ENCODE results near the gene BCL11B. TPM values are rescaled to one million over a fixed set of nuclear protein-coding genes. Genes with fewer than 3 reads are reported as not detected.

BCL11B gene
- total RNA-seq, 1 donor from 2014 or later: under 0.01 TPM

DNA sequence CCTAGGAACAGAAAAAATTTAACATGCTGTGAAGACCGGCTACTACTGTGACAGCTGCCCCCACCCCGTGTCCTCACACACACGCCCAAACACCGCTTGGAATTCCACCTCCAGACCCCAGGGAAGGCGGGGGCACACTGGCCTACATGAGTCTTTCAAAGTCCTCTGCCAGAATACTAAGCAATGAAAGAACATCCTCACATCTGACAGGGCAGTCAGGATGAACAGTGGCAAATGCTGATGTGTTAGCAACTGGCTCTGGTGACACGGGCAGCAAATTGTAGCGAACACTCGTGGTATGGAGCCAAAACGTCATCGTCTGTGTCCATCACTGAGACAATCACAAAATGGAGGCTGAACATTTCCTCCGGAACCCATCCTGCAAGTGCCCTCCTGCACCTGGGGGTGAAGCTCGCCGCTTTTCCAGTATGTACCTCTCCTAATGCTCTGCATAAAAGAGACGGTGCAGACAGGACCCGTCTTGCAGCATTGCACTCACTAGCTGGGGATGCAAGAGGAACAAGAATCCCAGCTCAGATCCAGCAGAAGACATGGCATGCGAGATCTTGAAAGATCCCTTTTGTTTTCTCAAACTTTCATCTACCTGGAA is 94.8 kb downstream of the BCL11B start:
- no peak for DNase-seq

DNA sequence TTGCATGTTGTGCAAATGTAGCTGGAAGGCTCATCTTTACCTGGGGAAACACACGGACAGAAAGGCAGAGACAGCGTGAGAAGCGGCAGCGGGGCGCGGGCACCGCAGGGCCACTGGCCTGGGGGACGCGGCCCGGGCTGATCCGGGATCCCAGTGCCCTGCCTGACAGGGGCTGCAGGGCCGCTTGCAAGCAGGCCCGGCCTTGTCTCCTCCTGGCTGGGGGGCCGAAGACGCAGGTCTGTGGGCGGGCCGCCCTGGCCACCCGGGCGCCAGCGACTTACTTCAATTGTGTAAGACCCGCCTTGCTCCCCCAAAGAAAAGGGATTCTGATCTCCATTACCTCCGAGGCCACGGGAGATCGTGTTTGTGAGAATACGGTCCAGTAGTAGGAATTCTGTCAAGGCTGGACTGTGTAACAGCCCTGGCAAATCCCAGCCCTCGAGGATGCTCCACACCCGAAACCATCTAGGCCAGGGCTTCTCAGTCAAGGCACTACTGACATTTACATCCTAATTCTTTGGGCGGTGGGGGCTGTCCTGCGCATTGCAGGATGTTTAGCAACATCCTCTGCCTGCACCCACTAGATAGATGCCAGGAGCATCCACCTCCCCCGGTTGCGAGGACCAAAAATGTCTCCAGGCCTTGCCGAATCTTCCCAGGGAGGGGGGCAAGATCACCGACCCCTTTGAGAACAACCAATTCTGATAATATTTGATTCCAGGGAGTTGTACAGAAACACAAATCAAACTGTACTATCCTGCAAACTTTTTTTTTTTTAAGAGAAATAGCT is 95.6 kb downstream of the BCL11B start:
- DNase-seq: no peak

DNA sequence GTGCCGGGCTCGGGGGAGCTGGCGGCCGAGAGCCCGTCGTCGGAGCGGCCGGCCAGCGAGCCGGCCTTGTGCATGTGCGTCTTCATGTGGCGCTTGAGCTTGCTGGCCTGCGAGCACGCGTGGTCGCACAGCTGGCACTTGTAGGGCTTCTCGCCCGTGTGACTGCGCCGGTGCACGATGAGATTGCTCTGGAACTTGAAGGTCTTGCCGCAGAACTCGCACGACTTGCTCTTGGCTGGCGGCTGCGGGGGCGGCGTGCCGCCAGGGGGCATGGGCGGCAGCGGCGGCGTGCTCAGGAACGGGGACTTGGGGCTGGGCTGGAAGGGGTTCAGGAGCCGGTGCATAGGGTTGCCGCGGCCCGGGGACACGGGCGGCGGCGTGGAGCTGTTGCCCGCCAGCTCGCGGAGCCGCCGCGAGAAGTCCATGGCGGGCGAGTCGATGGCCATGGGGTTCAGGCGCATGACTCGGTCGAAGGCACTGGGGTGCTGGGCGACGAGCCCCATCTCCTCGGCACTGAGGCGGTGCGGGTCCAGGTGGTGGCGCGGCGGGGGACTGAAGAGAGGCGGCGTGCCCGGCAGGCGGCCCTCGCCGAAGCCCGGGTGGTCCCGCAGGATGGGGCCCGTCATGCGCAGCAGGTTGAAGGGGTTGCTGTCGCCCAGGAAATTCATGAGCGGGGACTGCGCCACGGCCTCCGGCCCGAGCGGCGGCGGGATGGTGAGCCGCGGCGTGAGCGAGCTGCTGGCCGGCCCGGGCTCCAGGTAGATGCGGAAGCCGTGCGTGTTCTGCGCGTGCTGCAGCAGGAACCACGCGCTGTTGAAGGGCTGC is 96.5 kb downstream of the BCL11B start:
- no peak for DNase-seq

DNA sequence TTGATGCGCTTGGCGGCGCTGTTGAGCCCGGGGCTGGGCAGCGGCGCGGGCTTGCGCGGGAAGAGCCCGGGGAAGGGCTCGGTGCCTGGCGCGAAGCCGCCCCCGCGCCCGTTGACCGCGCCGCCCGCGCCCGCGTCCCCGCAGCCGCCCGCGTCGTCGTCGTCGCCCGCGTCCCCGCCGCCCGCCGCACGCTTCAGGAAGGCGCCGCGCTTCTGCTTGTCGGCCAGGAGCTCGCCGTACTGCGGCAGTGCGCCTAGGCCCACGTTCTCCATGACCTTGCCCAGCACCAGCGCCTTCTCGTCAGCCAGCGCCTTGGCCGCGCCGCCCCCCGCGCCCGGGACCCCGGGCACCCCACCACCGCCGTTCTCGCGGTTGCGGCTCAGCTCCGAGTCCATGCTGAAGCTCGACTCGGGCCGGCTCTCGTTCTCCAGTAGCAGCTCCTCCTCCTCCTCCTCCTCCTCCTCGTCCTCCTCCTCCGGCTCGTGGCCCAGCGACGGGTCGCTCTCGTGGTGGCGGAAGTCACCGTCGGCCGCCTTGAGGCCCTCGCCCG is 97.2 kb downstream of the BCL11B start:
- no peak for DNase-seq

DNA sequence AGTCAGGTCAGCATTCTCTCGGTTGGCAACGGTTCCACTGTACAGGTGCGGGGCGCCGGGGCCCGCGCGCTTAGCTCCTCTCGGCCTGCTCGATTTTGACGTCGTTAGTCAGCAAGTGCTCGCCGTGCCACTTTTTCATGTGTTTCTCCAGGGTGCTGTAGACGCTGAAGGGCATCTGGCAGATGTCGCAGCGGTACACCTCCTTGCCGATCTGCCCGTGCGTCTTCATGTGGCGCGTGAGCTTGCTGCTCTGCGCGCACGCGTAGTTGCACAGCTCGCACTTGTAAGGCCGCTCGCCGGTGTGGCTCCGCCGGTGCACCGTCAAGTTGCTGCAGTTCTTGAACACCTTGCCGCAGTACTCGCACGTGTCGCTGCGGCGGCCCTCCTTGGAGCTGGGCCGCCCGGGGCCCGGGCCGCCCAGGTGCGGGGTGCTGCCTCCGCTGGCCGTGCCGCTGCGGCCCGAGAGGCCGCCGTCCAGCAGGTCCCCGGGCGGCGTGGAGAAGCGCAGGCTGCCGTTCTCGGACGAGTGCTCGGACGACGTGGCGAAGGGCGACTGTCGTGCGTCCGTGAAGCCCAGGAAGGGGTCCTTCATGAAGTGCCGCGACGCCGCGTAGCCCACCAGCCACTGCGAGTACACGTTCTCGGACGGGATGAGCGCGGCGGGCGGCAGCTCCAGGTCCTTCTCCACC is 97.8 kb downstream of the BCL11B start:
- DNase-seq: no peak

DNA sequence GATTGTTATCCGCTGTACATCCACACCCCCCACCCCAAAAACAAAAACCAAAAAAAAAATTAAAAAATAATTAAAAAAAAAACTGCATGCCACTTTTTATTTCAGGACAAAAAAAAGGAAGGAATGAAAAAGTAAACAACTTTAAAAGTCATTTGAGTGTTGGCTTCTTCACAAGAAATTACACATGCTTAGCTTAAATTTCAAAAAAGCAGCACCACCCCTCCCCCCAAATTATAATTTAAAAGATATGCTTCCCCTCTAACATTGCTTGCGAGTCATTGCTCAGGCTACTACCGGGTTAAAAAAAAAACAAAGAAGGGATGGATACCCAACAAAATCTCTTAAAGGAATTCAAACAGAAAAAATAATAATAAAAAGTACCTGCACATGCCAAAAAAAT is 98.5 kb downstream of the BCL11B start:
- no peak for DNase-seq

DNA sequence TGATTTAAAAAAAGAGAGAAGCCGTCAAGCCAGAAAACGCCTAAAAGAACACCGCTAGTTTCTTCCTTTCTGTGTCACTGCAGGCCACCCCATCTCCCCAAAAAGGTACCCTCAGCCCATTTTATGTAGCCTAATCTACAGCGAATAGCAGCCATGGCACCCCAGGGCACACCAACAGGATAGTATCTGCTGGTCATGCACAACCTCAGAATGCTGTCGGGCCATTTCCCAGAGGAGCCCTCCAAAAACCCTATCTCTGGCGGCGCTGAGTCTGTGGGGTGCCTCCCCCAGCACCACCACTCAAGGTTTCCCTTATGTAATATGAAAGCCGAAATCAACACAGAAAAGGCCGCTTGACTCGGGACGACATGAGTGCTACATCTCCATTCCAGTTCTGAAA is 98.9 kb downstream of the BCL11B start:
- no peak for DNase-seq

DNA sequence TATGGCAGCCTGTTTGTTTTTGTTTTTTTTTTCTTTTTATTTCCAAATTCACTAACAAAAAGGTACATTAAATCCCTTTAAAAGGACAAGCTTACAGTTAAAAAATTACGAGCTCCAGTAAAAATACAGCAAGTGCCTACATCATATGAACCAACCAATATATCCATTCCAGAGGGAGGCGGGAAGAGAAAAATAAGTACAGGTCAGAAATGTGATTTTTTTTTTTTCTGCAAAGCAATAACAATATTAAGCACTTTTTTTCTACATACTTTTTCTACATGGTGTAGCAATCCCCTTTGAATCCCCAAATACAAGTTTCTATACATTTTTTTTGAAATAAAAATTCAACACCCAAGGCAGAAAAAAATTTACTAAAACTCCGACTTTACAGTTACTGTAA is 100.6 kb downstream of the BCL11B start:
- DNase-seq: no peak

DNA sequence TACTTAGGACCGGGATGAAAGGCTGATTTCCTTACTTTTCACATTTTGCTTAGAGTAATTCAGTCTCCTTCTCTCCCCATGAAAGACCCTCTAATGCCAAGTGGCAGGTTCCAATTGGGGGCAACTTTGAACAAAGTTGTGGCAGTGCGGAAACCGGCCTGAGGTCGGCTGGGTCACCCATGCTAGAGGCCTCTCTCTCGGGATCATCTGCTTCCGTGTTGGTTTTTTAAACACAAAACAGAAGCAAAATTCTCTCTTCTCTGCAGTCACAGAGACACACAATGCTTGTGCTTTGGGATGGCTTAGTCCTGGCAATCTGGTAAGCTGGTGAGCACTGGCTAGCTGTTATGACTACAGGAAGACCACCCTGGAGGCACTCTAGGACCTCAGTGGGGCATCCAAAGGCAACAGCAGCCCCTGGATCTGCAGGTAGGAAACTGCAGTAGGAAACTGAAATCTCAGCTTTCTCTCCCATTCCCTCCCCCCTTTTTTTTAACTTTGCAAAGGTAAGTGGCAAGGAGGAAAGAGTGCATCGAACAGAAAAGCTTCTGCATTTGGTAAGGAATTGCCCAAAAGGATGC is 102.1 kb downstream of the BCL11B start:
- no peak for DNase-seq

DNA sequence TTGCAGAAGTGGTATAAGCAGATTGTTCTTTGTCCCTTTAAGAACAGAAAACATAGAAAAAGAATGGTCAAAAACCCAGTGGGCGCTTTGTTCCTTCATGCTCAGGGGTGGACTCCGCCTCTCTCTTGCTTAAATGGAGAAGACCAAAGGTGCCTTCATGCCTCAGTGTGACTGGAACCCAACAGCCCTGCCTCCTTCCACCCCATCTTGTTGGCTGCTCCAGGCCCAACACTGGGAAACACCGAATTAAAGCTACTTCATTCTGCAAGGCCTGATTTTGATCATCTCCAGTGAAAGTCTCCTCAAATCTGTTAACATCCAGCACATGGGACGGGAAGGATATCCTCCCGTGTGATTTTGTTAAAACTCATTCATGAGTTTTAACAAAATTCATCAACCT is 103.7 kb downstream of the BCL11B start:
- DNase-seq: no peak

DNA sequence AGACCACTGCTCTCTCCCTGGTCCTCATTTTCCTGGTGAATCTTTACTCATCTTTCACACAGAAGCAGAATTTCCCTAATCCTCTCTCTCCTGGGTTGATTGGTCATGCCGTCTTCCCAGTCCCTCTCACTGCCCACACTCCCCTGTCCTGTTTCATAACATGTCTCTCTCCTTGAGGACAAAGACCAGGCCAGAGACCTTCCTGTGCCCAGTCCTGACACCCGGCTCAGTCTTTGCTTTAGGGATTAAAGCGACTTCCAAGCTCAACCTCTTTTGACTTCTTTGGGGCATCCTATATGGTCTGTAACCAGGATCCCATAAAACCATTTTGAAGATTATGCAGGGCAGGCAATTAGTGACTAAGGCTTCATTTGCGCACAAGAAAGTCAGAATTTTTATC is 105.5 kb downstream of the BCL11B start:
- no peak for DNase-seq

DNA sequence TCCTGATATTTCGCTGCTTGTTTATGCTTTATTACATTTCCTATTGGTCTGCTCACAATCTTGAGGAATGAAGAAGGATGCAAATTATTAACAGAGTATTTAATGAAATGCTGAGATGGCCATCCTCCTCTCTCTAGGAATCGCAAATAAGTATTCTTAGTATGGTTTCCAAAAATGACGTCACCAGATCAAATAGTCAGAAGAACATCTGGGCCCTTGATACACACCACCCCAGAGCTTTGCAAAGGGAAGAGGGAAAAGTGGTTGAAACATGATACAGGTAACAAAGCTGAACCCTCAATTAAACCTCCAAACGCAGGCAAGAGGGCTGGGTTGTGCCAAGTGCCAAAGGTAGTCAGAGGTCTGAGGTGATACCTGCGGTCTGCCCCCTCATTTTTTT is 107.3 kb downstream of the BCL11B start:
- no peak for DNase-seq

DNA sequence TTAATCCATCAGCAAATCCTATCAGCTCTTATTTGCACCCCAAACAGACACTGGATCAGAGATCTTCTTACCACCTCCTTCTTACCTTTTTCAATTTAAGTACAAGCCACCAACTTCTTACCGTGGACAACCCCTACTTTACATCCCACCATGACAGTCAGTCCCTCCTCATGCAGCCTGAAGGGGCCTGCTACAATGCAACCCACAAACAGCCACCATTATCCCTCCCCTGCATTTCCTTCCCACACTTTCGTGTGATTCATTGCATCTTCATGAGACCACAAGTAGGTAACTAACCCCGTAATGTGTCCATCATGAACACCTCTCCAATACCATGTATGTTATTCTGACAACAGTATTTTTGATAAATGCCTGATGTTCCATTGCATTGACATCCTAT is 108.6 kb downstream of the BCL11B start:
- no peak for DNase-seq

DNA sequence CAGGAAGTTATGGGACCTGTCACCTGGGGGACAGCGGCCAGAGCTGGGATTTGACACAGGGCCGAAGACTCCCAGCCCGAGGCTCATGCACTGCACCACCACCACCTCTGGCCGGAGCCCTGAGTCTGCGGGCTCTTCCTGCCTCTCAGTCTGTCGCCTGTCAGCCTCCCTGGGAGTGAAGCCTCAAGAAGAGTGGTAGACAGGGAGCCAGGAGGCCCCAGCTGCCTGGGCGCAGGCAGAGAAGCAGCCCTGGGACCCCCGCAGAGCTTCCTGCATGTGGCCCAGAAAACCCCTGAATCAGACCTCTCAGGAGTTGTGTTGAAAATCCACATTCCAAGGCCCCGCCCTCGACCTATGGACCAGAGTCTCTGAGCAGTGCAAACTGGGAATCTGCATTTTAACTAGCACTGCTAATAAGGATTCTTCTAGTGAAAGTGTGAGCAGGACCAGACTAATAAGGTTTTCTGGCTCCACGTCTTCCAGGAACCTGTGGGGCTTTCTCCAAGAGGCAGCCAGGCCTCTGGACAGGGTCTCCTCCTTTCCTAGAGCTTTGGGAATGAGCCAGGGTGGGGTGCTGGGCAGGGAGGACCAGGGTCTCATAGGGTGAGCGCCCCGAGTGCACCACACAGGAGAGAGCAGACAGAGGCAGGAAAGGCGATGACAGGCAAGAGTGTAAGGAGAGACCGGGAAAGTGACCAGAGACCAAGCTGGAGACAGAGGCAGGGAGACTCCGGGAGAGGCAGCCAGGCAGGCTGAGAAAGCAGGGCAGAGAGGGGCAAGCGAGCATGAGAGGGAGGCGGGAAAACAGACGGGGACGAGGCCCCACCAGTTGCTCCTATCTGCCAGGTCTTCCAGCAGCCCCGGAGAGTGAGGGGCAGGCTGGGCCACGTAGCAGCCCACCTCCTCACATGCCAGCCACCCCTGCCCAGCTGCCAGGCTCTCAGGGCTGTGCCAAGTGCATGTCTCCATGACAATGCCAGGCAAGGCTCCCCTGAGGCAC is 112.4 kb downstream of the BCL11B start:
- no peak for DNase-seq

DNA sequence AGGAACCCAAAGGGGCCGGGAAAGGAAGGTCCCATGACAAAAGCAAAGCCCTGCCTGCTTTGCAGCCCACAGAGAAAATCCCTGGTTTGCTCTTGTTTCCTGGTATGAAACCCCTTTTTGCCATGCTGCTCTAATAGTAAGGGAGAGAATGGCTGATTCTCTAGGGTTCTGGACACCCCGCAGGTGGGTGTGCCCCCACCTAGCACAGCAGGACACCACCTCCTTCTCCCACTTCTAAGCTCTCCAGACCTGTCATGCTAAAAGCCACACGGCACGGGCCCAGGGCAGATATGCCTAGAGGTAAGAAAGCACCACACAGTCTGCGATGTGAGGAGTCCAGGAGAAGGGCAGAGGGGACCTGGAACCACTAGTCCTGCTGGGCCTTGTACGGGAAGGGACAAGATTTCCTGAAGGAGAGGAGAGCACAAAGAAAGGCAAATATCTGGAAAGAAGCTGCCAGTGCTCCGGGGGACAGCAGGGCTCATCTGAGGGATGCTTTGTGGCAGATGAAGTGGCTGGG is 113.3 kb downstream of the BCL11B start:
- DNase-seq: no peak

DNA sequence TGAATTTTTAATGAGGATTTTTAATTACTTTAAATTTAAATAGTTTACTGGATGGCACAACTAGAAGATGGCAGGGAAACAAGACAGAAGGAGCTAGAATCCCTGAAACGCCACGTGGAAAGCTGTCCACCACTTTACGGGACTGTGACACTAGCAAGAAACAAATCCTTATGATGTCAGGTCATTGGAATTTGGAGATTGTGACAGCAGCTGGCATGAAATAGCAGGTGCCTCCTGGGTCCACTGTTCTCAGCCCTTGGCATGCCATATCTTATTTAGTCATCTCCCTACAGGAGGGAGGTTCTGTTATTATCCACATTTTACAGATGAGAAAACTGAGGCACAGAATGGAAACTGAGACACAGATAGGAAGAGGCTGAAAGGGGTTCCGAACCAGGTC is 113.8 kb downstream of the BCL11B start:
- no peak for DNase-seq

DNA sequence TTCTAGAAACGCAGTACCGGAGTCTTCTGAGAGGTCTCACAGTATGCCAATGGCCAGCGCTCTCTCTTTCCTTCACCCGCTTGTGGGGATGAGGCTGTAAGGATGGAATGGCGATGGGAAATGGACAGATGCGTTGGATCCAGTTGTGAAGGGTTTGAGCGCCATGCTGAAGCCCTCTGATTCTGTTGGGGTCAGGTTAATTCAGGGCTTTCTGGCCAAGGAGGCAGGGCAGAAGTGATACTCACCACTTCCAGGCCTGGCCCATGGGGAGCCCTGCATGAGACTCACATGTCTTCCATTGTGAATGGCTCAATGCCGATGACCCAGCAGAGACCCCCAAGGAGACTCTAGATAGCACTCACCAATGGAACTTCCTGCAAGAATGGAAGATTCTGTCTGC is 114.3 kb downstream of the BCL11B start:
- no peak for DNase-seq

DNA sequence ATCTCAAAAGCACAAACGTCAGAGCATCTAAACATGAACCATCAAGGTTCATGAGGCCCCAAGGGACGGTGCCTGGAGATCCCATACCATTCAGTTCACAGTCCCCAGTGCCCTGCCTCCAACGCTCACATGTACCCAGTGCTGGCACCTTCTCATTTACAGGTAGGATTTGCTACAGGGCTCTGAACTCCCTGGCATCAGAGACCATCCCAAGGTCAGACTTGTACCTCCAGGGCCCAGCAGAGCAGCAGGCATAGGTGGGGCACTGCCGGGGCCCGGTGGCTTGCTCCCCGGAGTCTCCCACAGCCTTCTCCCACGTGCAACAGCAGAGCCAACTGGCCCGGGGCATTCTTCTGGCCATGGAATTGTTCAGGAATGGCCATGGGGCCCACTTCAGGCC is 114.8 kb downstream of the BCL11B start:
- DNase-seq: no peak

DNA sequence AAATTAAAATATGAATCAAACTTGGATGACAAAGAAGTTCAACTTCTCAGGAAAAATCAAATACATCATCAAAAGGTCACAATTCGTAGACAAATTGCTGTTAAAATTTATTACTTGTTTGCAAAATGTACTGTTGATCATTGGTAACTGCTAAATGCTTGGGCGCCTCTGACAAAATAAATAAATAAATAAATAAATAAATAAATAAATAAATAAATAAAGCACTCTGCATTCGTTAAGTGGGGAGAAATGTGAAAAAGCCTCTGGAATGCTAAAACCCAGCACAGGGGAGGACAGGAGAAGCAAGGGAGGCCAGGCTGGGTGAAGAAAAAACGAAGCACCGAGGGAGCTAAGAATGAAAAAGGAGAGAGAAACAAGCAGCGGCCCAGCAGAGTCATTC is 115.2 kb downstream of the BCL11B start:
- DNase-seq: no peak

DNA sequence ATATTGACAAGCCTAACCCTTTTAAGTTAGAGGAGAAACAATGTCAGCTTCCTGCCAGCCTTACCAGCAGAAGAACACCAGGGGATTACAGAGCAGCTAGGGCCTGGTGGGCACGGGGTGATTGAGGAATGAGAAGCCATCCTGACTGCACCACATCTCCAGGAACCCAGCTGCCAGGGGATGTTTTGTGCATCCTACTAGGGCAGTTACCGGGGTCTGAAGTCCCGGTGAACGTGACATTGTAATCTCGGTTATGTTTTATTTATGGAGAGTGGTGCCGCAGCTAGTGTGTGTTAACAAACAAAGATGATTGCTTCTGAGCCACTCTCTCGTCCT is 115.9 kb downstream of the BCL11B start:
- DNase-seq: no peak

Measured in dermis blood vessel endothelial cell (primary cell).